Right atrium auricular region (tissue), 2 donors: Measurements from ENCODE around the gene SH3BGRL2. TPM values are rescaled to one million over a fixed set of nuclear protein-coding genes. Genes with fewer than 3 reads are reported as not detected.
"Not testable (repeated sequence)": the region's sequence is repeated elsewhere in the genome, so short reads cannot be mapped to it uniquely, and the experiment has no call there.

Experiments used
- DNase-seq: peaks from one replicate; pipeline ENCODE4 v3.0.0-alpha.2; 2019; ENCODE audit warnings: low spot score
- H3K27ac ChIP-seq, 2 donors: fragments of 200-600 bp; sonication (generic); 1 replicate in 1 of 2; 2 replicates in 1 of 2; pipeline ENCODE4 v1.5.1; 2016 to 2019
- H3K27me3 ChIP-seq, 2 donors: fragments of 200-600 bp; sonication (generic); one replicate each; pipeline versions ENCODE4 v1.5.1 to v1.6.0; 2017 to 2019
- H3K36me3 ChIP-seq: fragments of 200-600 bp; sonication (generic); one replicate; pipeline ENCODE4 v1.5.1; 2016
- H3K4me1 ChIP-seq, 2 donors: fragments of 200-600 bp; sonication (generic); one replicate each; pipeline versions ENCODE4 v1.5.1 to v1.6.0; 2017 to 2019
- H3K4me3 ChIP-seq, 2 donors: fragments of 200-600 bp; sonication (generic); 1 replicate in 1 of 2; 2 replicates in 1 of 2; pipeline ENCODE4 v1.5.1; 2017 to 2019; ENCODE audit warnings: mild to moderate bottlenecking in 1 of 2, moderate library complexity in 1 of 2
- H3K9me3 ChIP-seq, 2 donors: fragments of 200-600 bp; sonication (generic); one replicate each; pipeline ENCODE4 v1.5.1; 2019
- total RNA-seq, 2 donors: library from RNA; depleted of rRNA; stranded (reverse); fragments of >200 nt; gene quantifications; one replicate each; pipeline ENCODE4 v1.1.0, GENCODE V29; 2016
- TF ChIP-seq, protein P1 (sequence below), 2 donors: fragments of 200-600 bp; sonication (generic); IDR thresholded peaks; one replicate each; pipeline ENCODE4 v1.5.1; 2019; ENCODE audit warnings: antibody characterized with exemption in 2 of 2

The SH3BGRL2 gene
- total RNA-seq, 2 donors from 2014 or later = 9.6 to 15.5 TPM

DNA sequence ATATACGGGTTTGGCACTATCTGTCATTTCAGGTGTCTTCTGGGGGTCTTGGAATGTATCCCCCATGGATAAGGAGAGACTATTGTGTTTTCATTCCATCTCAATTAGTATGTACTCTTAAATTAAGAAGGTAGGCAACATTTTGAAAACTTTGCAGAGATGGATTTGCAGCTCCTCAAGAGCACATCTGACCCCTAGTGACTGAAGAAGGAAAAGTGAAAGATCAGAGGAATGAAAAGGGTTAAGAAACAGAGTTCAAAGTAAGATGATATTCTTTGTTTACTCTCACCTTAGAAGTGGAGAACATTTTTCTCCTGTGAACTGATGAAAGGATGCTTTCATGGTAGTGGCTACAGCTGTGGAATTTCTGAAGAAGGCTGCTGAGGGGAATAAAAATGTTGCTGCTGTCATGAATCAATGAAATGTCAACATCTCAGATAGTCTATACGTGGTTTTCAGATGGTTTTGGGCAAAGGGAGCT, 41.5 kb downstream of the SH3BGRL2 start:
- H3K36me3 ChIP-seq = no peaks in the 10 kb centered on the region
- H3K27me3 ChIP-seq = no peaks in the 10 kb centered on the region
- TF ChIP-seq, protein P1, sequence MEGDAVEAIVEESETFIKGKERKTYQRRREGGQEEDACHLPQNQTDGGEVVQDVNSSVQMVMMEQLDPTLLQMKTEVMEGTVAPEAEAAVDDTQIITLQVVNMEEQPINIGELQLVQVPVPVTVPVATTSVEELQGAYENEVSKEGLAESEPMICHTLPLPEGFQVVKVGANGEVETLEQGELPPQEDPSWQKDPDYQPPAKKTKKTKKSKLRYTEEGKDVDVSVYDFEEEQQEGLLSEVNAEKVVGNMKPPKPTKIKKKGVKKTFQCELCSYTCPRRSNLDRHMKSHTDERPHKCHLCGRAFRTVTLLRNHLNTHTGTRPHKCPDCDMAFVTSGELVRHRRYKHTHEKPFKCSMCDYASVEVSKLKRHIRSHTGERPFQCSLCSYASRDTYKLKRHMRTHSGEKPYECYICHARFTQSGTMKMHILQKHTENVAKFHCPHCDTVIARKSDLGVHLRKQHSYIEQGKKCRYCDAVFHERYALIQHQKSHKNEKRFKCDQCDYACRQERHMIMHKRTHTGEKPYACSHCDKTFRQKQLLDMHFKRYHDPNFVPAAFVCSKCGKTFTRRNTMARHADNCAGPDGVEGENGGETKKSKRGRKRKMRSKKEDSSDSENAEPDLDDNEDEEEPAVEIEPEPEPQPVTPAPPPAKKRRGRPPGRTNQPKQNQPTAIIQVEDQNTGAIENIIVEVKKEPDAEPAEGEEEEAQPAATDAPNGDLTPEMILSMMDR (IDR thresholded peaks at IDR 0.05) = peak; percentile 13 to 53
- H3K27ac ChIP-seq = no peak overlapping the region
- H3K9me3 ChIP-seq = no peaks in the 10 kb centered on the region
- DNase-seq = no peak
- H3K4me1 ChIP-seq = peaks cover 0 to 32% of the 10 kb centered on the region in 2 donors
- no peak overlapping the region for H3K4me3 ChIP-seq

- Histone ChIP-seq H3K4me1 (peaks cover 0 to 32% of the 10 kb centered on the region in 2 donors), H3K27me3 (no peaks in the 10 kb centered on the region), H3K27ac (no peak overlapping the region), H3K36me3 (no peaks in the 10 kb centered on the region), H3K4me3 (no peak overlapping the region), H3K9me3 (no peaks in the 10 kb centered on the region)
- TF ChIP-seq, protein P1 (IDR thresholded peaks at IDR 0.05) = no peak
- DNase-seq = no peak
Measured at GRCh38 chr6:79673947-79674346, 42.8 kb downstream of the SH3BGRL2 start.

DNA sequence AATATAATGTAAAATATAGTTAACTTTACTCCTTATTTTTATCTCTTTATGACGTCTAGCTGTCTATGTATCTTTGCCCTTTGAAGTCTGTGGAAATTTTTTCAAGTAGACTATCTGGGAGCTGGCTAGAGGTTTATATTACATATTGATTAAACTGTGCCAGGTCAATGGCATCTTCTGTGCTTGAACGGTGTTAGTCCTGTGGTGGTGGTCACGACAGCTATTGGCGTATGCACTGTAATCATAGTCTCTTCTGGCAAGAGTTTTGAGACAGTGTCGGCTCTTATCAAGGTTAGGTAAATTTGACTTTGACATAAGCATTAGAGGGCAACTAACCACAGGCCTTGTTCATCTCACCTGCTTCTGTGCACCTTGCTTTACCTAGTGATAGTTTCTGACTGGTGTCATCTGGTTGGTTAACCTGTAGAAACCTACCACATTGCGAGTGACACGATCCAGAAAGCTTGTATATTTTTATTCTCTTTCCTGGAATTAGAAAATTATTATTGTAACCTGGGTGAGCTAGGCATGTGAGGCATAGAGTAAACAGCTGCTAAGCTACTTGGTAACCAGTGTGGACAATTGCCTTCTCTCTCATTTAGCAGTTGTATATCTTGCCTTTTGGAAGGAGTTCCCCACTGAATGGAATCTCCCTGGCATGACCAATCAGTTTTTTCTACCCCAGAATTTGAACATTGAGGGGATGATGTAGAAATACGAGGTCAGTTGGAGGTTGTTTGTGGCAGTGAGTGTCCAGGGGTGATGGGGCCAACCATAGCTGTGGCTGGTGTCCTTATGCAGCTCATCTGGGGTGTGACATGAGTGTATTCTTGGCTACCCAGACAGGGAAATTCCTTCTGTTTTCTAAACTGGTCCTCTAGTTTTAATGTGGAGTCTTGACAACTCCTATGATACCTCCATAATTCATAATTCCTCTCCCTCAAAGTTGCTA, 45.9 kb downstream of the SH3BGRL2 start:
- no peak overlapping the region for H3K4me3 ChIP-seq

GRCh38 chr6:79682682-79683081, 51.6 kb downstream of the SH3BGRL2 start:
- not testable (repeated sequence) for H3K27me3 ChIP-seq, DNase-seq, H3K9me3 ChIP-seq, H3K36me3 ChIP-seq, H3K27ac ChIP-seq, H3K4me3 ChIP-seq
- peaks cover 0 to 12% of the 10 kb centered on the region in 2 donors for H3K4me1 ChIP-seq

More for the DNA sequence above, 45.9 kb downstream of the SH3BGRL2 start:
- H3K27ac ChIP-seq = no peak overlapping the region
- H3K27me3 ChIP-seq = no peaks in the 10 kb centered on the region
- no peaks in the 10 kb centered on the region for H3K36me3 ChIP-seq
- no peak for DNase-seq
- TF ChIP-seq, protein P1 (IDR thresholded peaks at IDR 0.05) = no peak
- no peaks in the 10 kb centered on the region for H3K9me3 ChIP-seq
- H3K4me1 ChIP-seq = peaks cover 0 to 9% of the 10 kb centered on the region in 2 donors

GRCh38 chr6:79684876-79685275, 53.7 kb downstream of the SH3BGRL2 start:
- no peak overlapping the region for H3K27ac ChIP-seq

More at GRCh38 chr6:79684876-79685275, 53.7 kb downstream of the SH3BGRL2 start:
- Histone ChIP-seq H3K36me3 (no peaks in the 10 kb centered on the region), H3K27me3 (no peaks in the 10 kb centered on the region), H3K4me3 (no peak overlapping the region), H3K4me1 (peaks cover 0 to 14% of the 10 kb centered on the region in 2 donors), H3K9me3 (no peaks in the 10 kb centered on the region)
- DNase-seq = no peak
- TF ChIP-seq, protein P1 (IDR thresholded peaks at IDR 0.05) = no peak
